ENCODE measurements around the gene RERE. TPM values are rescaled to one million over a fixed set of nuclear protein-coding genes. Genes with fewer than 3 reads are reported as not detected.
A peak's percentile ranks its signal among the peaks of the same experiment; 100 is the strongest.

RERE gene
- total RNA-seq, 1 donor from 2014 or later = 19.2 TPM

DNA sequence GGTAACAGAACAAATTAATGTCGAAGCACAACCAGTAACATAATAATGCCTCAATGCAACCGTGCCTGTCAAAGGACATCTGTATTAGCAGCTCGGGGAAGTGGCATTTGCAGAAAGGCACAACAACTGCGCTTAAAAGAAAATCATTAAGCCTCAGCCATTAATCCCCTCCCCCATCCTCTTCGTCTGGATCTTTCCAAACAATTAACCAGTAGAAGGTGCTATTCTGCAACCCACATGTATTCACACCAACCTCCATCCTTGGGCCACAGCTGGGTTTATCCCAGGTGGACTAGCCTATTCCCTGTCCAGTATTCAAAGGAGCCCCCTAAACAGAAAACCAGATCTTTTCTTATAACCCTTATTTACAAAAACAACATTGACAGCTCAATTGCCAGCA is 2.6 kb downstream of the RERE start:
- no peak for FAIRE-seq
- Histone ChIP-seq H3K27me3 (ENCODE audit: control insufficient read depth, insufficient read depth, low read length) (no peaks in the 10 kb centered on the region), H3K4me3 (ENCODE audit: low read depth, low read length) (no peak overlapping the region), H3K36me3 (ENCODE audit: control insufficient read depth, insufficient read depth, low read length) (no peaks in the 10 kb centered on the region)
- TF ChIP-seq, protein P1, sequence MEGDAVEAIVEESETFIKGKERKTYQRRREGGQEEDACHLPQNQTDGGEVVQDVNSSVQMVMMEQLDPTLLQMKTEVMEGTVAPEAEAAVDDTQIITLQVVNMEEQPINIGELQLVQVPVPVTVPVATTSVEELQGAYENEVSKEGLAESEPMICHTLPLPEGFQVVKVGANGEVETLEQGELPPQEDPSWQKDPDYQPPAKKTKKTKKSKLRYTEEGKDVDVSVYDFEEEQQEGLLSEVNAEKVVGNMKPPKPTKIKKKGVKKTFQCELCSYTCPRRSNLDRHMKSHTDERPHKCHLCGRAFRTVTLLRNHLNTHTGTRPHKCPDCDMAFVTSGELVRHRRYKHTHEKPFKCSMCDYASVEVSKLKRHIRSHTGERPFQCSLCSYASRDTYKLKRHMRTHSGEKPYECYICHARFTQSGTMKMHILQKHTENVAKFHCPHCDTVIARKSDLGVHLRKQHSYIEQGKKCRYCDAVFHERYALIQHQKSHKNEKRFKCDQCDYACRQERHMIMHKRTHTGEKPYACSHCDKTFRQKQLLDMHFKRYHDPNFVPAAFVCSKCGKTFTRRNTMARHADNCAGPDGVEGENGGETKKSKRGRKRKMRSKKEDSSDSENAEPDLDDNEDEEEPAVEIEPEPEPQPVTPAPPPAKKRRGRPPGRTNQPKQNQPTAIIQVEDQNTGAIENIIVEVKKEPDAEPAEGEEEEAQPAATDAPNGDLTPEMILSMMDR (IDR thresholded peaks at IDR 0.05; ENCODE audit: insufficient read depth, low read length, severe bottlenecking) = peak; percentile 35
- peak; percentile 39 for DNase-seq (ENCODE audit: low read depth)

DNA sequence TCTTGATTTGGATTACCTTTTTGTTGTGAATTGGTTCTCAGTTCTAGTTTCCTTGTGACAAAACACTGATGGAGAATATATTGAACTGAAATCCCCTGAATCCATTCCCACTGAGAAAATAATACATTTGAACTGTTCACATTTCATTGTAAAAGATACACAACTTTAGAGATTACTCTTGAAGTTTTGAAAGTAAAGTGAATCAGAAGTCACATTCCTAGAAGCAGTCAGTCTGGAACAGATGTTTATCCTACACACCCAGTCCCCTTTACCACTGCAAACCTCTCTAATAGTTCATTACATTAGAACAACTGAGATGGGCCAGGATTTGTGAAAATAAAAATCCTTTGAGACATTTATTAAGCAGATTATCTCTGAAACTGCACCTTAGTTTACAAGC is 3.4 kb downstream of the RERE start:
- no peak for FAIRE-seq

DNA sequence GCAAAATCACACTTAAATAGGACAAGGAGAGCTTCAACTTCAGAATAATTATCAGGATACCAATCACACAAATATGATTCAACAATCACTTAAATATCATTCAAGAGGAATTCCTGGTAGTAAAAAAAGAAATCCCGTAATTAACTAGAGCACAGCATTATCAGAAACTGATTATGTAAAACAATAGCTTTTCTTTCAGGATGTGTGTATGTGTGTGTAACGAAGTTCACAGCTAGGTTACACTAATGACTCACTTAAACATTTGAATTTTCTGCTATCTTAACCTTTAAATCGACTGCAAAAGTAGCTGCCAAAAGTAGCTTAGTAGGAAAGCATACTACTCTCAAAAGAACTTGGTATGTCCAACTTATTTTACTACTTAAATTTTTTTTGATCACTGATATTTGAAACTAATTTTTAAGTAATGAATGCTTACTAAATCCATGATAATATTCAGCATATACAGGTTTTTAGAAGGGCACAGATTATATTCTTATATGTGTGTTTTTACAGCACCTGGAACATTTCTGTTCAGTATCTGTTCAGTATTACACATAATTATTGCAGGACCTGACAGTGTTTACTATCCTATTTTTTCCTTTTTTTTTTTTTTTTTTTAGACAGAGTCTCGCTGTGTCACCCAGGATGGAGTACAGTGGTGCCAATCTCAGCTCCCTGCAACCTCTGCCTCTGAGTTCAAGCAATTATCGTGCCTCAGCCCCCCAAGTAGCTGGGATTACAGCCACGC is 4.2 kb downstream of the RERE start:
- Histone ChIP-seq H3K36me3 (ENCODE audit: control insufficient read depth, insufficient read depth, low read length) (no peaks in the 10 kb centered on the region), H3K4me3 (ENCODE audit: low read depth, low read length) (no peak overlapping the region), H3K27me3 (ENCODE audit: control insufficient read depth, insufficient read depth, low read length) (no peaks in the 10 kb centered on the region)
- DNase-seq (ENCODE audit: low read depth) (peak; percentile 53), FAIRE-seq (no peak)
- TF ChIP-seq, protein P1 (IDR thresholded peaks at IDR 0.05; ENCODE audit: insufficient read depth, low read length, severe bottlenecking) = no peak

More for the DNA sequence above, 3.4 kb downstream of the RERE start:
- DNase-seq (ENCODE audit: low read depth) = no peak
- TF ChIP-seq, protein P1 (IDR thresholded peaks at IDR 0.05; ENCODE audit: insufficient read depth, low read length, severe bottlenecking) = no peak
- Histone ChIP-seq H3K4me3 (ENCODE audit: low read depth, low read length) (no peak overlapping the region), H3K36me3 (ENCODE audit: control insufficient read depth, insufficient read depth, low read length) (no peaks in the 10 kb centered on the region), H3K27me3 (ENCODE audit: control insufficient read depth, insufficient read depth, low read length) (no peaks in the 10 kb centered on the region)

DNA sequence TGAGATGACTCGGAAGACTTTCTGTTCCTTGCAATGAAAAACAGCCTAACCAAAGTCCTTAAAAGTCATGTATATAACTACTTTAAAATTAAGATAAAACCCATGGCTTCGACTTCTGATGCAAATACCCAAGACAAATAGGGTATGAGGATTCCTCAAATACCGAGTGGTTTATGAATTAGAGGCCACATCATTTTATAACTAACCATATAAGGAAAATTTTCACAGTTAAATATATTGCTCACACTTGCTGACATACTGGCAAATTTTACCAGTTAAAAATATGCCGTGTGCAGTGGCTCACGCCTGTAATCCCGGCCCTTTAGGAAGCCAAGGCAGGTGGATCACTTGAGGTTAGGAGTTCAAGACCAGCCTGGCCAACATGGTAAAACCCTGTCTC is 5.4 kb downstream of the RERE start:
- H3K36me3 ChIP-seq (ENCODE audit: control insufficient read depth, insufficient read depth, low read length) = no peaks in the 10 kb centered on the region
- no peaks in the 10 kb centered on the region for H3K27me3 ChIP-seq (ENCODE audit: control insufficient read depth, insufficient read depth, low read length)
- TF ChIP-seq, protein P1 (IDR thresholded peaks at IDR 0.05; ENCODE audit: insufficient read depth, low read length, severe bottlenecking) = no peak
- DNase-seq (ENCODE audit: low read depth) (no peak), FAIRE-seq (no peak)
- H3K4me3 ChIP-seq (ENCODE audit: low read depth, low read length) = no peak overlapping the region

DNA sequence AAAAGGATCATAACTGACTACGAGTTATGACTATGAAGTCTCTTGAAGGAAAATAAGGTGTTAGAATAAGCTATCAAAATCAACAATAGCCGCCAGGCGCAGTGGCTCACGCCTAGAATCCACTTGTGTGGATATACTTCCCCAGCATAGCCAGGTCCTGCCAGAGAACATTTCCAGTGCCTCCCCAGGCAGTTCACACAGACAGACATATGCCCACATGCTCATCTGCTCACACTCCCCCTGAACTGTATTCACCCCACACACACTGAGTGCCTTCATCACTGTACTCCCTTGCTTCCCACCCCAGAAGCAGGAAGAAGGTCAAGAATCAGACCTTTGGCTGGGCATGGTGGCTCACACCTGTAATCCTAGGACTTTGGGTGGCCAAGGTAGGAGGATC is 6.5 kb downstream of the RERE start:
- FAIRE-seq (peak; percentile 58), DNase-seq (ENCODE audit: low read depth) (no peak)
- no peaks in the 10 kb centered on the region for H3K27me3 ChIP-seq (ENCODE audit: control insufficient read depth, insufficient read depth, low read length)
- H3K4me3 ChIP-seq (ENCODE audit: low read depth, low read length) = no peak overlapping the region
- TF ChIP-seq, protein P1 (IDR thresholded peaks at IDR 0.05; ENCODE audit: insufficient read depth, low read length, severe bottlenecking) = no peak
- no peaks in the 10 kb centered on the region for H3K36me3 ChIP-seq (ENCODE audit: control insufficient read depth, insufficient read depth, low read length)

DNA sequence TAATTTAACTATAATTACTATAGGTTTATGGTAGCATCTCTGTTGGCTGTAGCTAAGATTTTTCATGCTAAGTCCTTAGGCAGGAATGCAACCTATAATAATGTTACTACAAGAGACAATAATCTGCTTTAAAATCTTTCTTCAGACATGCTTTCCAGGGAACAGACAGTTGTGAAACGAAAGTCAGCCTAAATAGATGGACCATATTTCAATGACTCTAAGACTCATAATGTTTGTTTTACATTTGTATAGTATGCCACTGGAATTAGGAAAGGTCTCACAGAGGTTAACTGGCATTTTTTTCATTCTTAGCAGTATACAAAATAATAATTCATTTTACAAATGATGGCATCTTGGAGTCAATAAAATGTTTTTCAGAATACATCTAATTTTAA is 8.1 kb downstream of the RERE start:
- no peak for FAIRE-seq

More for the DNA sequence above, 8.1 kb downstream of the RERE start:
- Histone ChIP-seq H3K27me3 (ENCODE audit: control insufficient read depth, insufficient read depth, low read length) (no peaks in the 10 kb centered on the region), H3K4me3 (ENCODE audit: low read depth, low read length) (no peak overlapping the region), H3K36me3 (ENCODE audit: control insufficient read depth, insufficient read depth, low read length) (no peaks in the 10 kb centered on the region)
- no peak for DNase-seq (ENCODE audit: low read depth)
- TF ChIP-seq, protein P1 (IDR thresholded peaks at IDR 0.05; ENCODE audit: insufficient read depth, low read length, severe bottlenecking) = no peak

Measured in bronchial epithelial cell (primary cell).